SH-SY5Y (cell line): ENCODE data around the gene TBC1D10A.

Experiments
- GATA2 ChIP-seq: IDR thresholded peaks from 2 replicates; pipeline ENCODE4 v1.6.1; 2011; ENCODE audit warnings: mild to moderate bottlenecking, low read depth, low read length
- GATA3 ChIP-seq: IDR thresholded peaks from 2 replicates; pipeline ENCODE4 v1.6.1; 2011; ENCODE audit warnings: low read depth, mild to moderate bottlenecking, low read length, moderate library complexity

- TF ChIP-seq GATA2, result no peak
- TF ChIP-seq GATA3, result no peak
Observed at GRCh38 chr22:30297276-30297990, 29.3 kb downstream of the TBC1D10A start.
